Tibial nerve (tissue), 4 donors: Measurements from ENCODE around the gene GALNT10. TPM values are rescaled to one million over a fixed set of nuclear protein-coding genes. Genes with fewer than 3 reads are reported as not detected.

Experiments
- DNase-seq, 2 donors: peaks; one replicate each; pipeline ENCODE4 v3.0.0-alpha.2; 2019; ENCODE audit warnings: low spot score in 2 of 2
- H3K27ac ChIP-seq, 4 donors: fragments of 200-600 bp; sonication (generic) in 3 of 4; one replicate each; pipeline ENCODE4 v1.5.1; 2017 to 2019; ENCODE audit warnings: mild to moderate bottlenecking in 1 of 4
- H3K27me3 ChIP-seq, 2 donors: fragments of 200-600 bp; sonication (generic) in 1 of 2; one replicate each; pipeline versions ENCODE4 v1.5.1 to v1.6.0; 2017 to 2019
- H3K36me3 ChIP-seq, 3 donors: fragments of 200-600 bp; sonication (generic); one replicate each; pipeline ENCODE4 v1.5.1; 2018 to 2019
- H3K4me1 ChIP-seq, 4 donors: fragments of 200-600 bp; sonication (generic) in 3 of 4; one replicate each; pipeline ENCODE4 v1.5.1; 2017 to 2019
- H3K4me3 ChIP-seq, 4 donors: fragments of 200-600 bp; sonication (generic) in 3 of 4; one replicate each; pipeline ENCODE4 v1.5.1; 2017 to 2019; ENCODE audit warnings: mild to moderate bottlenecking in 1 of 4, moderate library complexity in 1 of 4
- H3K9me3 ChIP-seq, 4 donors: fragments of 200-600 bp; sonication (generic) in 3 of 4; one replicate each; pipeline ENCODE4 v1.5.1; 2017 to 2019
- EP300 ChIP-seq, 2 donors: sonication (generic); formaldehyde crosslinking; IDR thresholded peaks; one replicate each; pipeline ENCODE4 v1.6.1; 2017; ENCODE audit warnings: antibody characterized with exemption in 2 of 2, mild to moderate bottlenecking in 1 of 2
- POLR2A ChIP-seq, 2 donors: fragments of 450-650 bp; IDR thresholded peaks; one replicate each; pipeline ENCODE4 v1.6.1; 2017; ENCODE audit warnings: antibody characterized with exemption in 2 of 2, mild to moderate bottlenecking in 2 of 2, moderate library complexity in 2 of 2
- WGBS, 2 donors: methylation state at CpG; one replicate each; pipeline ENCODE4 v1.1.5; 2018; 5-methylcytosine and 5-hydroxymethylcytosine counted together
- total RNA-seq, 4 donors: library from RNA; depleted of rRNA; stranded (reverse); fragments of >200 nt; gene quantifications; one replicate each; pipeline ENCODE4 v1.1.0, GENCODE V29; 2016
- TF ChIP-seq, protein P1 (sequence below), 5 experiments: fragments of 200-600 bp in 3 of 5; fragments of 450-650 bp in 2 of 5; sonication (generic) in 3 of 5; IDR thresholded peaks; one replicate each; pipeline ENCODE4 v1.5.1; 2016 to 2019; ENCODE audit warnings: antibody characterized with exemption in 5 of 5, mild to moderate bottlenecking in 3 of 5, moderate library complexity in 2 of 5

The GALNT10 gene
- total RNA-seq, 4 donors from 2014 or later, result 24.1 to 41.2 (median 26.7) TPM

GRCh38 chr5:154207204-154207603 is 16.7 kb downstream of the GALNT10 start:
- TF ChIP-seq, protein P1, sequence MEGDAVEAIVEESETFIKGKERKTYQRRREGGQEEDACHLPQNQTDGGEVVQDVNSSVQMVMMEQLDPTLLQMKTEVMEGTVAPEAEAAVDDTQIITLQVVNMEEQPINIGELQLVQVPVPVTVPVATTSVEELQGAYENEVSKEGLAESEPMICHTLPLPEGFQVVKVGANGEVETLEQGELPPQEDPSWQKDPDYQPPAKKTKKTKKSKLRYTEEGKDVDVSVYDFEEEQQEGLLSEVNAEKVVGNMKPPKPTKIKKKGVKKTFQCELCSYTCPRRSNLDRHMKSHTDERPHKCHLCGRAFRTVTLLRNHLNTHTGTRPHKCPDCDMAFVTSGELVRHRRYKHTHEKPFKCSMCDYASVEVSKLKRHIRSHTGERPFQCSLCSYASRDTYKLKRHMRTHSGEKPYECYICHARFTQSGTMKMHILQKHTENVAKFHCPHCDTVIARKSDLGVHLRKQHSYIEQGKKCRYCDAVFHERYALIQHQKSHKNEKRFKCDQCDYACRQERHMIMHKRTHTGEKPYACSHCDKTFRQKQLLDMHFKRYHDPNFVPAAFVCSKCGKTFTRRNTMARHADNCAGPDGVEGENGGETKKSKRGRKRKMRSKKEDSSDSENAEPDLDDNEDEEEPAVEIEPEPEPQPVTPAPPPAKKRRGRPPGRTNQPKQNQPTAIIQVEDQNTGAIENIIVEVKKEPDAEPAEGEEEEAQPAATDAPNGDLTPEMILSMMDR (IDR thresholded peaks at IDR 0.05), result no peak
- no peak for TF ChIP-seq POLR2A (IDR thresholded peaks at IDR 0.05)
- TF ChIP-seq EP300 (IDR thresholded peaks at IDR 0.05), result no peak
- no peaks in the 10 kb centered on the region for H3K27me3 ChIP-seq
- peaks cover 0 to 25% (median 0%) of the 10 kb centered on the region in 3 donors for H3K36me3 ChIP-seq
- DNase-seq, result no peak
- H3K4me3 ChIP-seq, result no peak overlapping the region
- H3K9me3 ChIP-seq, result peaks cover 0 to 7% (median 0%) of the 10 kb centered on the region in 4 donors
- H3K27ac ChIP-seq, result no peak overlapping the region
- 78 to 90% methylated on average over 4 of the region's 4 CpGs for WGBS, 2 donors
- peaks cover 0 to 11% (median 4%) of the 10 kb centered on the region in 4 donors for H3K4me1 ChIP-seq

GRCh38 chr5:154209591-154210081 is 19.1 kb downstream of the GALNT10 start:
- peaks cover 0 to 7% (median 0%) of the 10 kb centered on the region in 4 donors for H3K9me3 ChIP-seq
- WGBS, 2 donors, result 71 to 81% methylated on average over 2 of the region's 2 CpGs
- H3K27me3 ChIP-seq, result no peaks in the 10 kb centered on the region
- no peak overlapping the region for H3K4me3 ChIP-seq
- no peak for DNase-seq
- TF ChIP-seq, protein P1 (IDR thresholded peaks at IDR 0.05), result no peak
- no peak for TF ChIP-seq POLR2A (IDR thresholded peaks at IDR 0.05)
- TF ChIP-seq EP300 (IDR thresholded peaks at IDR 0.05), result no peak
- peaks cover 0 to 25% (median 0%) of the 10 kb centered on the region in 3 donors for H3K36me3 ChIP-seq
- H3K27ac ChIP-seq, result no peak overlapping the region
- H3K4me1 ChIP-seq, result peaks cover 0 to 13% (median 0%) of the 10 kb centered on the region in 4 donors

DNA sequence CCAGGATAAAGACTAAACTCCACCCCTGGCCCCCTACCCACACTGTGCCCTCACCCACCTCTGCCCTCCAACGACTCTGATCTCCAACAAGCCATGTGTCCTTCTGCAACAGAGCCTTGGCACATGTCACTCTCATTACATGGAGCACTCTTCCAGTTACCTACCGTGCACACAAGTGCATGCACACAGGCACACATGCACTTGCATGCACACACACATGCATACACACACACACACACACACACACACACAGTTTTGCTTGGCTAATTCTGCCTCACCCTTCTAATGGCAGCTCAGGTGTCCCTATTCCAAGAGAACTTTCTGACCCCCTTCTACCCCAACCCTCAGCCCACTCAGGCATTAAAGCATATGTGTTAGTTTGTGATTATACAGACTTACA is 19.6 kb downstream of the GALNT10 start:
- Histone ChIP-seq H3K4me1 (peaks cover 0 to 15% (median 0%) of the 10 kb centered on the region in 4 donors), H3K9me3 (peaks cover 0 to 7% (median 0%) of the 10 kb centered on the region in 4 donors), H3K27ac (no peak overlapping the region), H3K27me3 (no peaks in the 10 kb centered on the region), H3K4me3 (no peak overlapping the region), H3K36me3 (peaks cover 0 to 25% (median 0%) of the 10 kb centered on the region in 3 donors)
- WGBS, 2 donors, result 62 to 67% methylated on average over 2 of the region's 2 CpGs
- TF ChIP-seq EP300 (IDR thresholded peaks at IDR 0.05) (no peak), POLR2A (IDR thresholded peaks at IDR 0.05) (no peak)
- TF ChIP-seq, protein P1 (IDR thresholded peaks at IDR 0.05), result no peak
- no peak for DNase-seq

- DNase-seq, result no peak
- Histone ChIP-seq H3K27me3 (no peaks in the 10 kb centered on the region), H3K4me3 (no peak overlapping the region), H3K9me3 (peaks cover 0 to 7% (median 0%) of the 10 kb centered on the region in 4 donors), H3K4me1 (peaks cover 0 to 15% (median 0%) of the 10 kb centered on the region in 4 donors), H3K36me3 (peaks cover 0 to 19% (median 0%) of the 10 kb centered on the region in 3 donors), H3K27ac (no peak overlapping the region)
- WGBS, 2 donors, result 95 to 99% methylated on average over 7 of the region's 7 CpGs
- TF ChIP-seq EP300 (IDR thresholded peaks at IDR 0.05), result no peak
Measured at GRCh38 chr5:154211641-154212390, 21.3 kb downstream of the GALNT10 start.

- peak overlapping the region in 1 of 4 donors; percentile 5 for H3K27ac ChIP-seq
- TF ChIP-seq, protein P1 (IDR thresholded peaks at IDR 0.05), result no peak
- TF ChIP-seq EP300 (IDR thresholded peaks at IDR 0.05), result no peak
- no peak for TF ChIP-seq POLR2A (IDR thresholded peaks at IDR 0.05)
- 85 to 92% methylated on average over 4 of the region's 4 CpGs for WGBS, 2 donors
- H3K4me1 ChIP-seq, result peaks cover 0 to 15% (median 0%) of the 10 kb centered on the region in 4 donors
- peaks cover 0 to 7% (median 0%) of the 10 kb centered on the region in 4 donors for H3K9me3 ChIP-seq
- no peaks in the 10 kb centered on the region for H3K27me3 ChIP-seq
- DNase-seq, result no peak
- peaks cover 0 to 17% (median 0%) of the 10 kb centered on the region in 3 donors for H3K36me3 ChIP-seq
- H3K4me3 ChIP-seq, result no peak overlapping the region
Measured at GRCh38 chr5:154213592-154213991, 23.1 kb downstream of the GALNT10 start.
